Panc1 (cell line): Measurements from ENCODE around the gene NPR3. TPM values are rescaled to one million over a fixed set of nuclear protein-coding genes. Genes with fewer than 3 reads are reported as not detected.

Source experiments
- ATAC-seq: fragments of 200-7000 bp; cut with Tn5 transposase; 2 replicates; pipeline ENCODE4 v1.9.1; 2020; ENCODE audit warnings: mild to moderate bottlenecking, moderate library complexity
- BruUV-seq: library from RNA; stranded (reverse); fragments of 400-500 nt; replicated peaks from 2 replicates; lab custom pipeline; 2021; lab: Mats Ljungman, UMichigan
- CTCF ChIA-PET: fragments of 300-600 bp; sonication (Branson Sonifier 250); formaldehyde crosslinking; loops from one replicate; lab custom pipeline; 2022; ENCODE audit warnings: antibody characterized with exemption; lab: Charles Lee
- POLR2A ChIA-PET: fragments of 300-600 bp; sonication (Branson Sonifier 250); formaldehyde crosslinking; loops from one replicate; lab custom pipeline; 2022; ENCODE audit warnings: antibody characterized with exemption; lab: Charles Lee
- DNase-seq: peaks from one replicate; pipeline ENCODE4 v3.0.0-alpha.2; 2010; ENCODE audit warnings: low read depth, low spot score
- H3K27ac ChIP-seq: 2 replicates; pipeline ENCODE4 v1.5.1; 2011; ENCODE audit warnings: mild to moderate bottlenecking, low read length, inconsistent platforms
- H3K27me3 ChIP-seq: fragments of 200-500 bp; sonication (Bioruptor generic); 2 replicates; pipeline ENCODE4 v1.6.0; 2014; ENCODE audit warnings: low read length, inconsistent platforms; ENCODE audit not compliant: control insufficient read depth, insufficient read depth
- H3K36me3 ChIP-seq: fragments of 200-500 bp; sonication (Bioruptor generic); 2 replicates; pipeline ENCODE4 v1.5.1; 2014; ENCODE audit warnings: inconsistent platforms, mild to moderate bottlenecking, low read length, moderate library complexity; ENCODE audit not compliant: control insufficient read depth, insufficient read depth
- H3K4me1 ChIP-seq: 2 replicates; pipeline ENCODE4 v1.5.1; 2011; ENCODE audit warnings: inconsistent platforms, mild to moderate bottlenecking, low read length, moderate library complexity; ENCODE audit not compliant: control insufficient read depth, insufficient read depth
- H3K4me3 ChIP-seq, 2 experiments: 2 replicates each; pipeline ENCODE4 v1.5.1; 2011 to 2012; ENCODE audit warnings: low read depth in 2 of 2, low read length in 2 of 2, mild to moderate bottlenecking in 2 of 2, inconsistent platforms in 1 of 2, moderate library complexity in 1 of 2
- H3K9me3 ChIP-seq: fragments of 200-500 bp; sonication (Bioruptor generic); 2 replicates; pipeline ENCODE4 v1.5.1; 2014; ENCODE audit warnings: low read depth, mild to moderate bottlenecking, inconsistent platforms, low read length, moderate library complexity; ENCODE audit not compliant: control insufficient read depth, insufficient read depth
- CTCF ChIP-seq: fragments of 450-650 bp; IDR thresholded peaks from 2 replicates; pipeline ENCODE4 v1.5.1; 2017; ENCODE audit warnings: mild to moderate bottlenecking
- POLR2AphosphoS5 ChIP-seq: IDR thresholded peaks from 2 replicates; pipeline ENCODE4 v1.6.1; 2012; ENCODE audit warnings: mild to moderate bottlenecking, low read depth, low read length, moderate library complexity
- REST ChIP-seq, 2 experiments: IDR thresholded peaks; 2 replicates each; pipeline ENCODE4 v1.6.1; 2011 to 2012; ENCODE audit warnings: low read depth in 2 of 2, control low read depth in 1 of 2, low read length in 1 of 2, mild to moderate bottlenecking in 1 of 2, moderate library complexity in 1 of 2; ENCODE audit not compliant: insufficient read depth in 1 of 2
- SIN3A ChIP-seq: IDR thresholded peaks from 2 replicates; pipeline ENCODE4 v1.6.1; 2012; ENCODE audit warnings: low read depth, mild to moderate bottlenecking, low read length, moderate library complexity, borderline replicate concordance; ENCODE audit not compliant: insufficient read depth
- TCF7L2 ChIP-seq: IDR thresholded peaks from 2 replicates; pipeline ENCODE4 v1.6.1; 2011; ENCODE audit warnings: mild to moderate bottlenecking, low read depth, low read length, inconsistent platforms
- in situ Hi-C: cut with HindIII; loops from 2 replicates; pipeline ENCODE4 v1.10.0; 2016; ENCODE audit warnings: low sequenced_read_pairs, low pct_unique_long_range_greater_than_20kb
- intact Hi-C: fragments of 100-400 bp; cut with micrococcal nuclease; formaldehyde crosslinking; loops from one replicate; pipeline ENCODE4 v1.10.0; 2022; ENCODE audit not compliant: unreplicated experiment
- total RNA-seq: library from RNA; stranded (reverse); gene quantifications from one replicate; pipeline ENCODE4 v1.2.1, GENCODE V29; 2021; ENCODE audit not compliant: unreplicated experiment

Gene NPR3
- total RNA-seq, 1 experiment from 2014 or later: 0.10 TPM

- Histone ChIP-seq H3K27ac (no peak overlapping the region), H3K4me1 (no peaks in the 10 kb centered on the region), H3K27me3 (no peaks in the 10 kb centered on the region), H3K4me3 (no peak overlapping the region), H3K9me3 (no peaks in the 10 kb centered on the region), H3K36me3 (no peaks in the 10 kb centered on the region)
- ATAC-seq (no peak), DNase-seq (no peak)
- intact Hi-C loops (no loop called here), in situ Hi-C loops (no loop called here)
- CTCF ChIA-PET: no interaction called here
- POLR2A ChIA-PET: no interaction called here
- no TSS peak for BruUV-seq
- TF ChIP-seq CTCF (peak; percentile 31), REST (IDR thresholded peaks at IDR 0.05; ENCODE audit: insufficient read depth in 1 of 2, low read depth in 2 of 2, low read length in 1 of 2) (no peak)
Measured at GRCh38 chr5:32794086-32794485, 83.0 kb downstream of the NPR3 start.

- Histone ChIP-seq H3K4me1 (no peaks in the 10 kb centered on the region), H3K36me3 (no peaks in the 10 kb centered on the region), H3K27ac (no peak overlapping the region), H3K27me3 (no peaks in the 10 kb centered on the region), H3K4me3 (no peak overlapping the region), H3K9me3 (no peaks in the 10 kb centered on the region)
- POLR2A ChIA-PET: interaction anchor here (0.6 kb wide), 1 partner anchor 457 kb away, joined by 4 read pairs; no protein-coding TSS in a partner anchor
- no TSS peak for BruUV-seq
- ATAC-seq: no peak
- TF ChIP-seq SIN3A (no peak), POLR2AphosphoS5 (no peak), TCF7L2 (no peak), CTCF (no peak), REST (IDR thresholded peaks at IDR 0.05; ENCODE audit: insufficient read depth in 1 of 2, low read depth in 2 of 2, low read length in 1 of 2) (no peak)
- no peak for DNase-seq
- CTCF ChIA-PET: no interaction called here
- in situ Hi-C loops: no loop called here
- intact Hi-C loops: no loop called here
Measured at GRCh38 chr5:32802764-32803163, 91.6 kb downstream of the NPR3 start.
